HT-29 (cell line): ENCODE data around the gene MSH2. TPM values are rescaled to one million over a fixed set of nuclear protein-coding genes. Genes with fewer than 3 reads are reported as not detected.
"Not testable (repeated sequence)": the region's sequence is repeated elsewhere in the genome, so short reads cannot be mapped to it uniquely, and the experiment has no call there.

ENCODE experiments used
- DNase-seq: peaks from one replicate; pipeline ENCODE4 v3.0.0-alpha.2; 2015; ENCODE audit warnings: low spot score
- total RNA-seq: library from RNA; depleted of rRNA; stranded (reverse); fragments of >200 nt; shearing (Covaris generic); gene quantifications from 2 replicates; pipeline ENCODE4 v1.2.3, GENCODE V29; 2014

The MSH2 gene
- total RNA-seq, 1 experiment from 2014 or later: 36.4 TPM

DNA sequence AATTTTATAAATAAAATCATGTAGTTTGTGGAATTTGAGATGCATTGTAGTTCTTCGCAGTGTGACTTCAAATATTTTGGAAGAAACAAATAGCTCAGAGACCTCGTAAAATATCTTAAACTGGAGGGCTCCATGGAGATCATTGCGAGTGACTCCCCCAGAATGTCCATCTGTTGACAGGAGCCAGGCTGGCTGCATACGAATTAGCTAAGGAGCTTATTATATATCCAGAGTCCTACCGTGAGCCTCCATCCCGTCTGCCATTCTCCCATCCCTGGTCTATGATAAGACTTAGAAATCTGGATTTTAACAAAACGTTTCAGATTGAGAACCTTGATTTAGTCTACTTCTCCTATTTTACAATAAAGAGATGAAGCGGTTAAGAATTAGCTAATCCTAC lies 80.2 kb downstream of the MSH2 start:
- DNase-seq: no peak

- no peak for DNase-seq
Measured at GRCh38 chr2:47484396-47484795, 81.4 kb downstream of the MSH2 start.

GRCh38 chr2:47485177-47485576 lies 82.2 kb downstream of the MSH2 start:
- no peak for DNase-seq

- DNase-seq: no peak
Measured at GRCh38 chr2:47485751-47486300, 82.9 kb downstream of the MSH2 start.

DNA sequence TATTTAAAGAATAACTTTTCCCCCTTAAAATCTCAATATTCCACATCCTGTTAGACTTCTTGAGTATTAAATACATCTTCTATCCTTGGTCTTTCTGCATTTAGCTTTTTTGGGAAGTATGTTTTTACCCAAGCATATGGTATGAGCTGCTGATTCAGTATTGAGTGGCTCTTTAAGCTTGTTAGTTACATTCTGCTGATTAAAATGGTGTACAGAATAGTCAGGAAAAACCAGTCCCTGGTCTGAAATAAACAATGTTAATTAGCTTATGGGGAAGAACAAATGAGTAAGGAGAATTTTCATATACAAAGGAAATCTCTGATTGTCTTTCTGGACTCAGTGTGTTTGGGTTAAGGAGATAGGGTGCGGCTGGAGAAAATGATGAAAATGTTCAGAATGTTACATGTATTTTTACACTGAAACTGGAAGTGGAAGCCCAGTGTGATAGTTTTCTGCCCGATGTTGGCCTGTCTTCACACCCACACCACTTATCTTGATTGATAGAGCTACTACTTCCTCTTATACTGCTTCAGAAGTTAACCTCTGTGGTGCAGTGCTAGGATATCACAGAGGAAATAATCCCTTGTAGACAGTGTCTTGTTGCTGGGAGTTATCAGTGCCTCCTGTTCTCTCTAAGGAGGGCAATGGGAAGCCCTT lies 84.0 kb downstream of the MSH2 start:
- no peak for DNase-seq

DNA sequence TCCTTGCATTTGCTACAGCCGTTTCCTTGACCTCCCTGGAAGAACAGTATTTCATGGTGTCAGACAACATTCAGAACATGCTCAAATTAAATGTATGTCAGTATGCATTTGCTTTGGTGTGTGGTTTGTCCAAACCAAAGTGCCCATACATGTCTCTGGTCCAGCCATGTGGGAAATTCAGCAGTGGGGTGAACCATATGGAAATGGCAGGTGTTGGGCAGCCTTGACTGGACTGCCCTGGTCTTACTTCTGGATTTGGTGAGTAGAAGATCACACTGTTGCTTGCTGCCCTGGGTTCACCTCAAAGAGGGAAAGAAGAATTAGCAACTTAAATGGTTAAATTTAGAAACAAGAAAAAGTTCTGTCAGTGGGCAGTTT lies 84.5 kb downstream of the MSH2 start:
- no peak for DNase-seq

DNA sequence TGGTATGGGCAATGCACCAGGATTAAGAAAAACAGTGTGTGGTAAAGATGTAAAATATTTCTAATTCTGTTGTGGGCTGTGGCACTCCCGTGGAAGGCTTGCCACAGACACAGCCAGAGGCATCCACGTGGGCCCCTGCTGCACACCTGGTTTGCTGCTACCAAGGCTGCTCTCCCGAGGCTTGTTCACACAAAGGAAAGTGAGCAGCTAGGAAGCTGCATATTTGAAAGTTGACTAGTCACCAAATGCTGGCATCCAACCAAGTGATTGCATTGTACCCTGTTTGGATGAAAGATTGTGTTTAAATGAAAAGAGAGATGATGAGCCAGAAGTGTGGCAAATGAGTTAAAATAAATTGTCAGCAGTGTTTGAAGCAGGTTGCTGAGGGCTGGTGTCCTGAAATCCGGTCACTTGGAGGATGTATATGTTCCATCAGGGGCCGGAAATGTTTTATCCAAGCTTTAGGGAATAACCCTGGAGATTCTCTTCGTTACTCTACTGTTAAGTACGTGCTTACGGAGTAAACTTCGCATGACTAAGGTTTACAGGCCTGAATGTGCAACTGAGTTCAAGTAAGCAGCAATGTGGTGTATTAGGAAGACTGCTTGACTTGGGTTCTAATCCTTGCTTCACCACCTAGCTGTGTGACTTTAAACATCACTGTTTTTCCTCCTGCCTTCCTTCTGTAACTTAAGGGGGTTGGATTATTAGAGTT lies 86.1 kb downstream of the MSH2 start:
- DNase-seq: peak; percentile 18

DNA sequence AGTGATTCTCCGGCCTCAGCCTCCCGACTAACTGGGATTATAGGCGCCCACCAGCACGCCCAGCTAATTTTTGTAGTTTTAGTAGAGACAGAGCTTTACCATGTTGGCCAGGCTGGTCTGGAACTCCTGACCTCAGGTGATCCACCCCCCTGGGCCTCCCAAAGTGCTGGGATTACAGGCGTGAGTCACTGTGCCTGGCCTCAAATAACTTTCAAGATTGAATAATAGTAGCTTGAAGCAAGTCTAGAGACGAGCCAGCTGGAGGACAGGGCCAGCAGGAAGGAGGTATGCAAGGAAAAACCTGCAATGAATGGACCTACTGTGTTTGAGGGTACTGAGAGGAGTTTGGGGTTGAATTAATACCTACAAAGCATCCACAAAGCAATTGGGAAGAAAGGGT lies 87.5 kb downstream of the MSH2 start:
- DNase-seq: no peak

GRCh38 chr2:47493317-47494035 lies 90.5 kb downstream of the MSH2 start:
- no peak for DNase-seq

GRCh38 chr2:47494267-47495130 lies 91.5 kb downstream of the MSH2 start:
- no peak for DNase-seq

GRCh38 chr2:47497843-47498460 lies 95.0 kb downstream of the MSH2 start:
- DNase-seq: no peak

DNA sequence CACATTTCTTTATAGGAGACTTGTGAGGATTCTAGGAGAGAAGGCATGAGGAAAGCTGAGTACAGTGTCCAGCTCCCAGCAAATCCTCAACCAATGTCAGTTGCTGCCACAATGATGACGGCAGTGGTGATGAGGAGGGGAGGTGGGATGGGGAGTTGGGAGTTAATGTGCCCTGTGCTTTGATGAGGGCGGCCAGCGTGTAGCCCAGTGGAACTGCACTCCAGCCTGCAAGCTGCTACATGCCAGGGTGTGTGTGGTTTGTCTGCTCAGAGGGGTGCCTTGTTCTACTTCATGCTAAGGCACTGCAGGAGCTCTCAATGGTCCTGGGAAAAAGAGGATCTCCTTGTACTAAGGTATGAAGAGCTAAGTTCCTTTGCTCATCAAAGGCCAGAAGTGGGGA lies 96.1 kb downstream of the MSH2 start:
- no peak for DNase-seq

DNA sequence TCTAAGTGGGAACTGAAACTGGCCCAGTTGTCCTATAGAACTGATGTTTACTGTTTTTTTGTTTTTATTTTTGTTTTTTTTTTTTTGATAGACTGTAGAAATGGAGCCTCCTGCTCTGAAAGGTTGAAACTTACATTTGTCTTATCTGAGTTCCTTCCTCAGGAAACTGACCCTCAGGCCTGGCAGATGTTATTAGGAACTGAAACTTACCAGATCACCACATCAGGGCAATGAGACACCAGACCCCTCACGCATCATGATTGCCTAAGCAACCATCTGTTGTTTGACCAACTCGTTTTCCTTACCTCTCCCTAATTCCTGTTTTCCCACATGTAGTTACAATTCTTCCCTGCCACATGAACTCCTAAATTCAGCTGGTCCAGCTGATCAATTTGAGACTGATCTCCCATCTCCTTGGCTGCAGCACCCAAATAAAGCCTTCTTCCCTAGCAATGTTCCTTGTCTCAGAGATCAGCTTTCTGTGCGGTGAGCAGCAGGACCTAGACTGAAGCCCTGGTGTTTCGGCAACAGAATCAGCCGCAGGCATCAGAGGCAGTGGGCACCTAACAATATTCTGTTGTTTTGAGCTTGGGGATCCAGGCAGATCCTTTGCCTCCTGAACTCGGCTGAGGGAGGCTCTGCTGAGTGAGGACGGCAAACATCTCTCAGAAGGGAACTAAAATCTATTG lies 96.8 kb downstream of the MSH2 start:
- no peak for DNase-seq

DNA sequence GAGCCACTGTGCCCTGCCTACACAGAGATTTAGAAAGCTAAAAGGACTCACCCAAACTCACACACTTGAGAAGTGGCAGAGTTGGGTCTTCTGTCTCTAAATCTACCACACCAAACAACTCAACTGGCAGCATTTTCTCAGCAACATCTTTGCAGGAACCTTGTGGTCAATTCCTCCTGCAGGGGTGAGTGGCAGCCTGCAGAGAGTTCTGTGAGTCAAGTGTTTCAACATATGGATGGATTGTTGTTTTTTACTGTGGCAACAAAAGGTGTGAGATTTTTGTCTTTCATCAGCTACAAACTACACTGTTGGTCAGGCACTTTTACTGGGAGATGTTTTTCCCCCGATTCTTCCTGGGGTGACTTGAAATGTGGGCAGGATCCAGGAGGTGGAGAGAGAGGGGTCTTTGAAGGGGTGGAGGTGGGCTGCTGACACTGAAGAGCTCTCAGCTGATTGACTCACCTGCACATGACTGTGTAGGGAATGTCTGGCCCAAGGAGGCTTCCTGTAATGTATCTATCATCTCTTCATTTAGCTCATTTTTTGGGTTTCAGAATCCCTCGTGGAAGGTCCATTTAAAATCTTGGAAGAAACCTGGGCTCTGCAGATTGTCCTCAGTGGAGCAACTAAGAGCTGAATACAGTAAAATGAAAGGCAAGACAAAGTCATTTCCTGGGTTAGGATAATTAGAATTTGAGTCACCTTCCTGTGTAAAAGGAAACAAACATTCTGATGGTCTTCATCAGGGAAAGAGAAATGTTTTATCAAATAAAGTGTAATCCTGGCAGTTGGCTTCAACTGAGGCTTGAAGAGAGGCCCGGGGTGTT lies 98.6 kb downstream of the MSH2 start:
- DNase-seq: no peak

DNA sequence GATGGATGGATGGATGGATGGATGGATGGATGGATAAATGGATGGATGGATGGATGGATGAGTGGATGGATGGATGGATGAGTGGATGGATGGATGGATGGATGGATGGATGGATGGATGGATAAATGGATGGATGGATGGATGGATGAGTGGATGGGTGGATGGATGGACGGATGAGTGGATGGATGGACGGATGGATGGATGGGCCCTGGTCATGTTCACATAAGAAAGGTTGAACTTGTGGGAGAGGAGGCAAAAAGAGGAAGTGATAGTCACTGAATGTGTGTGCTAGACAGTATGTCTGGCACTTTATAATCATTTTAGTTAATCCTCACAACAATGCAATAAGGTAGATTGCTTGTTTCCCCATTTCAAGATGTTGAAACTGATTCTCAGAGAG lies 99.5 kb downstream of the MSH2 start:
- not testable (repeated sequence) for DNase-seq

DNA sequence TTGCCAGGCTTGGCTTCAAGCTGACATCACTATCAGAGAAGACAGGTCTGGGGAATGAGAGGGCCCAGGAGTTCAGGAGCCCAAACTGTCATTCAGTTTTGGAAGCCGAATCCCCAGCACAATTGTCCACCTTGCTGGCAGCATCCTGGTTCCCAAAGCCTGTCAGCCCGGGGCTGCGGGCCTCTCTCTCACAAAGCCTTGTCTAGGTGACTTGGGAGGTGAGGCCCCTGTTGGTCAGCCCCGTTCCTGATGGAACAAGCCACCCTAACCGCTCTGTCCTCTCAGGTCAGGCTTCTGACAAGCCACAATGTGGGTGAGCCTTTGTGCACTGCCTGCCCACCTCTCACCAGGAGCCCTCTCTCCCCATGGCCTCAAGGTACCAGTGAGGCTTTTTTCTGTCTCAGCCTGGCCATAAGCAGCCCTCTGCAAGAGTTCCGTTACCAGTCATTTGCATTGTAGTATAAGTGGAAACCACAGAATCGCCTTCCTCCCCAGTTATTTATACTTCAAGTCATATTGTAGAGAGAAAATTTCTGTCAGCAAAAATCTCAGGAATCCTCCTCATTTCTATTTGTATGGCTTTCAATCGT lies 100.6 kb downstream of the MSH2 start:
- DNase-seq: no peak

GRCh38 chr2:47504174-47504810 lies 101.3 kb downstream of the MSH2 start:
- DNase-seq: no peak

DNA sequence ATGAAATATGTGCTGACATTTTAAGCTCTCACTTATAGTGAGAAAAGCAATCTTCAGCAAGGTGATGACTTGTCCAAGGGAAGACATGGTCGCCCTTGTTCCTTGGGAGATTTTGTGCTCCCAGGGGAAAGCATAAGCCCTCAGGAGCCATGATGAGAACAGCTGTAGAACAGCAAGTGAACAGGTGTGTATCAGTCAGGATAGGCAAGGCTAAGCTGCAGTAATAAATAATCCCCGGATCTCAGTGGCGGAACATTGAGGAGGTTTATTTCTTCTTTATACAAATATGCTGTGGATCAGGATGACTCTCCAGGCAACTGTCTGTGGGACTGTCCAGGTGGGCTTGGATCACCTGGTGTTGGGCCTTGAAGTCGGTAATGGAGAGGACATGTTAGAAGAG lies 103.1 kb downstream of the MSH2 start:
- DNase-seq: no peak

GRCh38 chr2:47506436-47506835 lies 103.5 kb downstream of the MSH2 start:
- no peak for DNase-seq
